ENCODE data around the gene LILRB2.
"Not testable (repeated sequence)": the region's sequence is repeated elsewhere in the genome, so short reads cannot be mapped to it uniquely, and the experiment has no call there.

- not testable (repeated sequence) for TF ChIP-seq ZFP30 (CRISPR knock-in tag; IDR thresholded peaks at IDR 0.05); ZNF70 (CRISPR knock-in tag; IDR thresholded peaks at IDR 0.05); ESRRG (CRISPR knock-in tag; IDR thresholded peaks at IDR 0.05); ISL1 (CRISPR knock-in tag; IDR thresholded peaks at IDR 0.05); BACH2 (CRISPR knock-in tag; IDR thresholded peaks at IDR 0.05; ENCODE audit: borderline replicate concordance); ZFP3 (CRISPR knock-in tag; IDR thresholded peaks at IDR 0.05); TOX (CRISPR knock-in tag; IDR thresholded peaks at IDR 0.05; ENCODE audit: borderline replicate concordance); CSRNP3 (CRISPR knock-in tag; IDR thresholded peaks at IDR 0.05)
These were observed 38.3 kb downstream of the LILRB2 start, which contains the start of gene LILRA6 for GRCh38 chr19:54242646-54243045.
